ENCODE data around the gene TTC7B.

DNA sequence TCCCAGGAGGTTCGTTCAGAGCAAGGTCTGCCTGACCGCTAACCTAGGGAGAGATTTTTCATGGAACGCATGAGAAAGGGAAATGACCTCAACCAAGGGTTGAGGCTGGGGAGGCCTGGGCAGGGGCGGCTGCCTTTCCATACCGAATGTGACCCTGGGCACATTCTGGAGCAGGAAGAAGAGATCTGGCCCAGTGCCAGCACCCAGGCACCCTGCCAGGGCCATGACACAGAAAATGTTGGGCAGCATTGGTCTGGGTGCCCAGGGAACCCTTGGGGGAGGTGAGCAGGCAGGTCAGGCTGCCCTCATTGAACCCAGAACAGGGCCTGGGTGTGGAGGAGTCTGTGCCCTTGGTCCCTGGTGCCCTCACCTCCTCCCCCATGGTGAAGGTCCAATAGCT is 312.6 kb downstream of the TTC7B start:
- TF ChIP-seq, protein P1, sequence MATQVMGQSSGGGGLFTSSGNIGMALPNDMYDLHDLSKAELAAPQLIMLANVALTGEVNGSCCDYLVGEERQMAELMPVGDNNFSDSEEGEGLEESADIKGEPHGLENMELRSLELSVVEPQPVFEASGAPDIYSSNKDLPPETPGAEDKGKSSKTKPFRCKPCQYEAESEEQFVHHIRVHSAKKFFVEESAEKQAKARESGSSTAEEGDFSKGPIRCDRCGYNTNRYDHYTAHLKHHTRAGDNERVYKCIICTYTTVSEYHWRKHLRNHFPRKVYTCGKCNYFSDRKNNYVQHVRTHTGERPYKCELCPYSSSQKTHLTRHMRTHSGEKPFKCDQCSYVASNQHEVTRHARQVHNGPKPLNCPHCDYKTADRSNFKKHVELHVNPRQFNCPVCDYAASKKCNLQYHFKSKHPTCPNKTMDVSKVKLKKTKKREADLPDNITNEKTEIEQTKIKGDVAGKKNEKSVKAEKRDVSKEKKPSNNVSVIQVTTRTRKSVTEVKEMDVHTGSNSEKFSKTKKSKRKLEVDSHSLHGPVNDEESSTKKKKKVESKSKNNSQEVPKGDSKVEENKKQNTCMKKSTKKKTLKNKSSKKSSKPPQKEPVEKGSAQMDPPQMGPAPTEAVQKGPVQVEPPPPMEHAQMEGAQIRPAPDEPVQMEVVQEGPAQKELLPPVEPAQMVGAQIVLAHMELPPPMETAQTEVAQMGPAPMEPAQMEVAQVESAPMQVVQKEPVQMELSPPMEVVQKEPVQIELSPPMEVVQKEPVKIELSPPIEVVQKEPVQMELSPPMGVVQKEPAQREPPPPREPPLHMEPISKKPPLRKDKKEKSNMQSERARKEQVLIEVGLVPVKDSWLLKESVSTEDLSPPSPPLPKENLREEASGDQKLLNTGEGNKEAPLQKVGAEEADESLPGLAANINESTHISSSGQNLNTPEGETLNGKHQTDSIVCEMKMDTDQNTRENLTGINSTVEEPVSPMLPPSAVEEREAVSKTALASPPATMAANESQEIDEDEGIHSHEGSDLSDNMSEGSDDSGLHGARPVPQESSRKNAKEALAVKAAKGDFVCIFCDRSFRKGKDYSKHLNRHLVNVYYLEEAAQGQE (IDR thresholded peaks at IDR 0.05; ENCODE audit: low read depth): no peak
- TF ChIP-seq, protein P2, sequence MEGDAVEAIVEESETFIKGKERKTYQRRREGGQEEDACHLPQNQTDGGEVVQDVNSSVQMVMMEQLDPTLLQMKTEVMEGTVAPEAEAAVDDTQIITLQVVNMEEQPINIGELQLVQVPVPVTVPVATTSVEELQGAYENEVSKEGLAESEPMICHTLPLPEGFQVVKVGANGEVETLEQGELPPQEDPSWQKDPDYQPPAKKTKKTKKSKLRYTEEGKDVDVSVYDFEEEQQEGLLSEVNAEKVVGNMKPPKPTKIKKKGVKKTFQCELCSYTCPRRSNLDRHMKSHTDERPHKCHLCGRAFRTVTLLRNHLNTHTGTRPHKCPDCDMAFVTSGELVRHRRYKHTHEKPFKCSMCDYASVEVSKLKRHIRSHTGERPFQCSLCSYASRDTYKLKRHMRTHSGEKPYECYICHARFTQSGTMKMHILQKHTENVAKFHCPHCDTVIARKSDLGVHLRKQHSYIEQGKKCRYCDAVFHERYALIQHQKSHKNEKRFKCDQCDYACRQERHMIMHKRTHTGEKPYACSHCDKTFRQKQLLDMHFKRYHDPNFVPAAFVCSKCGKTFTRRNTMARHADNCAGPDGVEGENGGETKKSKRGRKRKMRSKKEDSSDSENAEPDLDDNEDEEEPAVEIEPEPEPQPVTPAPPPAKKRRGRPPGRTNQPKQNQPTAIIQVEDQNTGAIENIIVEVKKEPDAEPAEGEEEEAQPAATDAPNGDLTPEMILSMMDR (IDR thresholded peaks at IDR 0.05 in 2 of 3, conservative IDR thresholded peaks at IDR 0.05 in 1 of 3; ENCODE audit: borderline replicate concordance in 1 of 3, insufficient read depth in 1 of 3, low read depth in 2 of 3, low read length in 2 of 3): no peak
- TF ChIP-seq ZNF274 (IDR thresholded peaks at IDR 0.05; ENCODE audit: low read depth, low read length) (no peak), ELF1 (IDR thresholded peaks at IDR 0.05; ENCODE audit: borderline replicate concordance, low read depth) (no peak), EZH2phosphoT487 (IDR thresholded peaks at IDR 0.05; ENCODE audit: borderline replicate concordance) (no peak), FOSL1 (IDR thresholded peaks at IDR 0.05; ENCODE audit: low read depth) (no peak), POLR2A (IDR thresholded peaks at IDR 0.05; ENCODE audit: borderline replicate concordance, extremely low read depth, insufficient read depth, insufficient read length) (no peak), CBX3 (IDR thresholded peaks at IDR 0.05; ENCODE audit: low read depth) (no peak), POLR2AphosphoS5 (IDR thresholded peaks at IDR 0.05; ENCODE audit: low read depth, low read length) (no peak), SIN3A (IDR thresholded peaks at IDR 0.05; ENCODE audit: low read depth) (no peak), EZH2 (IDR thresholded peaks at IDR 0.05) (no peak), JUND (IDR thresholded peaks at IDR 0.05) (no peak), YY1 (IDR thresholded peaks at IDR 0.05; ENCODE audit: extremely low read depth, insufficient replicate concordance, low read depth, low read length) (no peak), CEBPB (IDR thresholded peaks at IDR 0.05; ENCODE audit: low read depth) (no peak)
